Measurements from ENCODE around the gene KCNQ1. TPM values are rescaled to one million over a fixed set of nuclear protein-coding genes. Genes with fewer than 3 reads are reported as not detected.

The KCNQ1 gene
- total and polyA plus RNA-seq, 2 donors (not counting 1 experiment from before 2014, with no cell fraction given): not detected

GRCh38 chr11:2647167-2647566 is 202.4 kb downstream of the KCNQ1 start:
- Histone ChIP-seq H2AFZ (ENCODE audit: low read length) (no peak overlapping the region), H3K4me3 (replicated peaks in 1 of 4; ENCODE audit: control extremely low read depth in 1 of 4, insufficient read depth in 1 of 4, low read depth in 3 of 4, low read length in 4 of 4) (no peak overlapping the region), H4K20me1 (ENCODE audit: control insufficient read depth, extremely low read depth, insufficient read depth, low read length) (no peaks in the 10 kb centered on the region), H3K27me3 (ENCODE audit: control insufficient read depth, insufficient read depth, low read length) (no peaks in the 10 kb centered on the region), H3K36me3 (ENCODE audit: control insufficient read depth, insufficient read depth, low read length) (no peaks in the 10 kb centered on the region), H3K4me1 (ENCODE audit: control insufficient read depth, extremely low read depth, insufficient read depth, low read length) (no peaks in the 10 kb centered on the region), H3K9me3 (ENCODE audit: control insufficient read depth, insufficient read depth, low read depth, low read length) (peaks cover 3% of the 10 kb centered on the region), H3K9ac (ENCODE audit: insufficient read depth, low read length) (no peak overlapping the region), H3K4me2 (ENCODE audit: extremely low read depth, insufficient read depth, low read length) (no peak overlapping the region), H3K79me2 (ENCODE audit: control insufficient read depth, insufficient read depth, low read length) (no peaks in the 10 kb centered on the region), H3K27ac (ENCODE audit: insufficient read depth, low read length) (no peak overlapping the region)
- TF ChIP-seq EZH2 (IDR thresholded peaks at IDR 0.05; ENCODE audit: low read length, missing control alignments) (no peak), CTCF (conservative IDR thresholded peaks at IDR 0.05 in 1 of 2, IDR thresholded peaks at IDR 0.05 in 1 of 2; ENCODE audit: low read depth in 1 of 2, low read length in 2 of 2) (no peak)
- DNase-seq (ENCODE audit: low read depth in 2 of 2): no peak

GRCh38 chr11:2647953-2648352 is 203.1 kb downstream of the KCNQ1 start:
- Histone ChIP-seq H4K20me1 (ENCODE audit: control insufficient read depth, extremely low read depth, insufficient read depth, low read length) (no peaks in the 10 kb centered on the region), H3K27ac (ENCODE audit: insufficient read depth, low read length) (no peak overlapping the region), H3K4me1 (ENCODE audit: control insufficient read depth, extremely low read depth, insufficient read depth, low read length) (no peaks in the 10 kb centered on the region), H3K4me3 (replicated peaks in 1 of 4; ENCODE audit: control extremely low read depth in 1 of 4, insufficient read depth in 1 of 4, low read depth in 3 of 4, low read length in 4 of 4) (no peak overlapping the region), H3K79me2 (ENCODE audit: control insufficient read depth, insufficient read depth, low read length) (no peaks in the 10 kb centered on the region), H3K4me2 (ENCODE audit: extremely low read depth, insufficient read depth, low read length) (no peak overlapping the region), H2AFZ (ENCODE audit: low read length) (no peak overlapping the region), H3K9me3 (ENCODE audit: control insufficient read depth, insufficient read depth, low read depth, low read length) (peaks cover 3% of the 10 kb centered on the region), H3K9ac (ENCODE audit: insufficient read depth, low read length) (no peak overlapping the region), H3K27me3 (ENCODE audit: control insufficient read depth, insufficient read depth, low read length) (no peaks in the 10 kb centered on the region), H3K36me3 (ENCODE audit: control insufficient read depth, insufficient read depth, low read length) (no peaks in the 10 kb centered on the region)
- TF ChIP-seq CTCF (conservative IDR thresholded peaks at IDR 0.05 in 1 of 2, IDR thresholded peaks at IDR 0.05 in 1 of 2; ENCODE audit: low read depth in 1 of 2, low read length in 2 of 2) (no peak), EZH2 (IDR thresholded peaks at IDR 0.05; ENCODE audit: low read length, missing control alignments) (no peak)
- DNase-seq (ENCODE audit: low read depth in 2 of 2): no peak

- Histone ChIP-seq H3K9me3 (ENCODE audit: control insufficient read depth, insufficient read depth, low read depth, low read length) (peaks cover 3% of the 10 kb centered on the region), H3K4me3 (replicated peaks in 1 of 4; ENCODE audit: control extremely low read depth in 1 of 4, insufficient read depth in 1 of 4, low read depth in 3 of 4, low read length in 4 of 4) (no peak overlapping the region), H3K79me2 (ENCODE audit: control insufficient read depth, insufficient read depth, low read length) (no peaks in the 10 kb centered on the region), H3K27ac (ENCODE audit: insufficient read depth, low read length) (no peak overlapping the region), H3K4me2 (ENCODE audit: extremely low read depth, insufficient read depth, low read length) (no peak overlapping the region), H4K20me1 (ENCODE audit: control insufficient read depth, extremely low read depth, insufficient read depth, low read length) (no peaks in the 10 kb centered on the region), H3K9ac (ENCODE audit: insufficient read depth, low read length) (no peak overlapping the region), H3K36me3 (ENCODE audit: control insufficient read depth, insufficient read depth, low read length) (no peaks in the 10 kb centered on the region), H3K27me3 (ENCODE audit: control insufficient read depth, insufficient read depth, low read length) (no peaks in the 10 kb centered on the region), H2AFZ (ENCODE audit: low read length) (no peak overlapping the region), H3K4me1 (ENCODE audit: control insufficient read depth, extremely low read depth, insufficient read depth, low read length) (no peaks in the 10 kb centered on the region)
- no peak for DNase-seq (ENCODE audit: low read depth in 2 of 2)
- TF ChIP-seq EZH2 (IDR thresholded peaks at IDR 0.05; ENCODE audit: low read length, missing control alignments) (no peak), CTCF (conservative IDR thresholded peaks at IDR 0.05 in 1 of 2, IDR thresholded peaks at IDR 0.05 in 1 of 2; ENCODE audit: low read depth in 1 of 2, low read length in 2 of 2) (no peak)
Measured at GRCh38 chr11:2649400-2649799, 204.6 kb downstream of the KCNQ1 start.

Data from fibroblast of lung (primary cell).